Neural cell (in vitro differentiated cells): ENCODE measurements around the gene HSBP1L1.

Experiments used
- EP300 ChIP-seq: fragments of 450-650 bp; conservative IDR thresholded peaks from 2 replicates; pipeline ENCODE4 v1.6.1; 2014; ENCODE audit warnings: antibody characterized with exemption, mild to moderate bottlenecking, moderate library complexity; ENCODE audit not compliant: poor library complexity, severe bottlenecking
- EZH2 ChIP-seq: fragments of 200-600, 300-800 bp; shearing (Covaris generic), sonication (generic); IDR thresholded peaks from 2 replicates; pipeline ENCODE4 v1.6.1; 2014; ENCODE audit warnings: antibody characterized with exemption, low read length, borderline replicate concordance, mild to moderate bottlenecking; ENCODE audit not compliant: insufficient read depth, poor library complexity, severe bottlenecking
- POLR2AphosphoS5 ChIP-seq: IDR thresholded peaks from 2 replicates; pipeline ENCODE4 v1.6.1; 2012
- TF ChIP-seq, protein P1 (sequence below): fragments of 450-650 bp; IDR thresholded peaks from 2 replicates; pipeline ENCODE4 v1.5.1; 2014; ENCODE audit warnings: antibody characterized with exemption, mild to moderate bottlenecking, moderate library complexity; ENCODE audit not compliant: poor library complexity, severe bottlenecking

- TF ChIP-seq EZH2 (no peak), EP300 (no peak), POLR2AphosphoS5 (no peak)
- TF ChIP-seq, protein P1, sequence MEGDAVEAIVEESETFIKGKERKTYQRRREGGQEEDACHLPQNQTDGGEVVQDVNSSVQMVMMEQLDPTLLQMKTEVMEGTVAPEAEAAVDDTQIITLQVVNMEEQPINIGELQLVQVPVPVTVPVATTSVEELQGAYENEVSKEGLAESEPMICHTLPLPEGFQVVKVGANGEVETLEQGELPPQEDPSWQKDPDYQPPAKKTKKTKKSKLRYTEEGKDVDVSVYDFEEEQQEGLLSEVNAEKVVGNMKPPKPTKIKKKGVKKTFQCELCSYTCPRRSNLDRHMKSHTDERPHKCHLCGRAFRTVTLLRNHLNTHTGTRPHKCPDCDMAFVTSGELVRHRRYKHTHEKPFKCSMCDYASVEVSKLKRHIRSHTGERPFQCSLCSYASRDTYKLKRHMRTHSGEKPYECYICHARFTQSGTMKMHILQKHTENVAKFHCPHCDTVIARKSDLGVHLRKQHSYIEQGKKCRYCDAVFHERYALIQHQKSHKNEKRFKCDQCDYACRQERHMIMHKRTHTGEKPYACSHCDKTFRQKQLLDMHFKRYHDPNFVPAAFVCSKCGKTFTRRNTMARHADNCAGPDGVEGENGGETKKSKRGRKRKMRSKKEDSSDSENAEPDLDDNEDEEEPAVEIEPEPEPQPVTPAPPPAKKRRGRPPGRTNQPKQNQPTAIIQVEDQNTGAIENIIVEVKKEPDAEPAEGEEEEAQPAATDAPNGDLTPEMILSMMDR, result no peak
Measured at GRCh38 chr18:79983793-79984192, 19.4 kb downstream of the HSBP1L1 start.
